Stomach (tissue), 9 donors: ENCODE data around the gene MS4A18. TPM values are rescaled to one million over a fixed set of nuclear protein-coding genes. Genes with fewer than 3 reads are reported as not detected.

ENCODE experiments used
- DNase-seq, 2 donors: peaks; one replicate each; pipeline versions ENCODE4 v3.0.0 to v3.0.0-alpha.2; 2013 to 2019
- H3K27ac ChIP-seq, 5 donors: fragments of 200-600 bp in 4 of 5; sonication (generic) in 4 of 5; one replicate each; pipeline ENCODE4 v1.5.1; 2013 to 2019; ENCODE audit warnings: mild to moderate bottlenecking in 1 of 5, moderate library complexity in 1 of 5
- H3K27me3 ChIP-seq, 3 donors: fragments of 200-600 bp; sonication (generic); one replicate each; pipeline ENCODE4 v1.5.1; 2017 to 2019; ENCODE audit warnings: mixed run types in 1 of 3
- H3K36me3 ChIP-seq, 4 donors: fragments of 200-600 bp; sonication (generic); 1 replicate in 3 of 4; 2 replicates in 1 of 4; pipeline ENCODE4 v1.5.1; 2016 to 2019
- H3K4me1 ChIP-seq, 4 donors: fragments of 200-600 bp; sonication (generic); one replicate each; pipeline ENCODE4 v1.5.1; 2016 to 2019
- H3K4me3 ChIP-seq, 4 donors: fragments of 200-600 bp; sonication (generic) in 3 of 4; one replicate each; pipeline ENCODE4 v1.5.1; 2016 to 2019; ENCODE audit warnings: mild to moderate bottlenecking in 1 of 4
- H3K9me3 ChIP-seq, 4 donors: fragments of 200-600 bp; sonication (generic); one replicate each; pipeline ENCODE4 v1.5.1; 2016 to 2019
- EP300 ChIP-seq: sonication (generic); formaldehyde crosslinking; IDR thresholded peaks from one replicate; pipeline ENCODE4 v1.6.1; 2017; ENCODE audit warnings: antibody characterized with exemption
- POLR2A ChIP-seq, 4 donors: fragments of 450-650 bp; IDR thresholded peaks; one replicate each; pipeline ENCODE4 v1.6.1; 2016; ENCODE audit warnings: antibody characterized with exemption in 4 of 4, control low read depth in 2 of 4, mild to moderate bottlenecking in 1 of 4, moderate library complexity in 1 of 4
- POLR2AphosphoS5 ChIP-seq, 3 donors: sonication (generic); formaldehyde crosslinking; IDR thresholded peaks; one replicate each; pipeline ENCODE4 v1.6.1; 2016; ENCODE audit warnings: antibody characterized with exemption in 3 of 3
- WGBS, 5 donors: extraction: QIAGEN DNeasy Blood & Tissue Kit in 3 of 5; methylation state at CpG; one replicate each; pipeline versions ENCODE4 v1.1.5 to v1.1.7; 2013 to 2018; 5-methylcytosine and 5-hydroxymethylcytosine counted together
- intact Hi-C: fragments of 100-400 bp; cut with DNase I; formaldehyde crosslinking; loops from one replicate; pipeline ENCODE4 v1.15.1; 2023; ENCODE audit warnings: low total_unique reads
- polyA plus RNA-seq, 3 donors: library from polyadenylated mRNA; stranded (reverse); fragments of 200-250 nt; gene quantifications; one replicate each; pipeline ENCODE4 v1.2.3, GENCODE V29; 2013
- total RNA-seq, 5 donors: library from RNA; depleted of rRNA; stranded (reverse); fragments of >200 nt; gene quantifications; one replicate each; pipeline versions ENCODE4 v1.1.0 to v1.2.3, GENCODE V29; 2014 to 2016
- TF ChIP-seq, protein P1 (sequence below), 7 experiments: fragments of 450-650 bp in 4 of 7; fragments of 200-600 bp in 3 of 7; sonication (generic) in 3 of 7; IDR thresholded peaks; one replicate each; pipeline ENCODE4 v1.5.1; 2016 to 2019; ENCODE audit warnings: antibody characterized with exemption in 7 of 7, control low read depth in 2 of 7, mild to moderate bottlenecking in 1 of 7
- donor health status: healthy with polysubstance abuse.
- donor health status: Bipolar disorder and iron deficiency.
- donor health status: healthy.

Gene MS4A18
- total and polyA plus RNA-seq, 8 donors = 0.19 TPM; not detected in 7

DNA sequence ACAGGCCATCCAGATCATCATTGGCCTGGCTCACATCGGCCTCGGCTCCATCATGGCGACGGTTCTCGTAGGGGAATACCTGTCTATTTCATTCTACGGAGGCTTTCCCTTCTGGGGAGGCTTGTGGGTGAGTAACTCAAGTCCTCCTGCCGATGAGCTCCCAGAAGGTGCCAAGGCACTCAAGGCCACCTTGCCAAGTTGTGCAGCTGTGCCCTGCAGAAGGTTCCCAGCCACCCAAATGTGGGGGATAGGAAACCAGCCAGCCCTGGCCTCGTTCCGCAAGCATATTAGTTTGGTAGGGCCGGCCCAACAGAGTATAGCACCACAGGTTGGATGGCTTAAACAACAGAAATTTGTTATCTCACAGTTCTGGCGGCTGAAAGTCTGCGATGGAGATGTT is 21.1 kb upstream of the MS4A18 start:
- TF ChIP-seq EP300 = no peak
- TF ChIP-seq POLR2A (IDR thresholded peaks at IDR 0.05) = no peak
- TF ChIP-seq, protein P1, sequence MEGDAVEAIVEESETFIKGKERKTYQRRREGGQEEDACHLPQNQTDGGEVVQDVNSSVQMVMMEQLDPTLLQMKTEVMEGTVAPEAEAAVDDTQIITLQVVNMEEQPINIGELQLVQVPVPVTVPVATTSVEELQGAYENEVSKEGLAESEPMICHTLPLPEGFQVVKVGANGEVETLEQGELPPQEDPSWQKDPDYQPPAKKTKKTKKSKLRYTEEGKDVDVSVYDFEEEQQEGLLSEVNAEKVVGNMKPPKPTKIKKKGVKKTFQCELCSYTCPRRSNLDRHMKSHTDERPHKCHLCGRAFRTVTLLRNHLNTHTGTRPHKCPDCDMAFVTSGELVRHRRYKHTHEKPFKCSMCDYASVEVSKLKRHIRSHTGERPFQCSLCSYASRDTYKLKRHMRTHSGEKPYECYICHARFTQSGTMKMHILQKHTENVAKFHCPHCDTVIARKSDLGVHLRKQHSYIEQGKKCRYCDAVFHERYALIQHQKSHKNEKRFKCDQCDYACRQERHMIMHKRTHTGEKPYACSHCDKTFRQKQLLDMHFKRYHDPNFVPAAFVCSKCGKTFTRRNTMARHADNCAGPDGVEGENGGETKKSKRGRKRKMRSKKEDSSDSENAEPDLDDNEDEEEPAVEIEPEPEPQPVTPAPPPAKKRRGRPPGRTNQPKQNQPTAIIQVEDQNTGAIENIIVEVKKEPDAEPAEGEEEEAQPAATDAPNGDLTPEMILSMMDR (IDR thresholded peaks at IDR 0.05) = no peak
- TF ChIP-seq POLR2AphosphoS5 (IDR thresholded peaks at IDR 0.05) = no peak
- DNase-seq = no peak
- Histone ChIP-seq H3K4me1 (peaks cover 0 to 18% (median 13%) of the 10 kb centered on the region in 4 donors), H3K27me3 (no peaks in the 10 kb centered on the region), H3K27ac (no peak overlapping the region), H3K9me3 (no peaks in the 10 kb centered on the region), H3K4me3 (no peak overlapping the region), H3K36me3 (no peaks in the 10 kb centered on the region)
- WGBS, 5 donors = 91 to 94% (median 92%) methylated on average over 12 of the region's 12 CpGs
- intact Hi-C loops = no loop called here

DNA sequence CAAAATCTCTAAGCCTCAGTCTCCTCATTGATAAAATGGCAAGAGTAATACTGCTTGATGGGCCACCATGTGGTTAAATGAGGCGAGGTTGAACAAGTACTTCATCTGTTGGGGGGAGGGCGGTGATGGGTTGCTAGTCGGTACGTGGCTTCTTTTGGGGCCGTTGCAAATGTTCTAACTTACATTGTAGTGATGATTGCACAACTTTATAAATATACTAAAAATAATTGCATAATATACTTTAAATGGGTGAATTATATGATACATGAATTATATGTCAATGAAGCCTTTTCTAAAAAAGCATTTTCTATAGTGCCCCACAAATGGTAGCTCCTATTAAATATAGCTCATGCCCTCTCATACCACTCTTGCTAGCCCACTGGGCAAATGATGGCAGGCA is 18.6 kb upstream of the MS4A18 start:
- Histone ChIP-seq H3K4me3 (no peak overlapping the region), H3K4me1 (peaks cover 0 to 10% (median 5%) of the 10 kb centered on the region in 4 donors), H3K9me3 (no peaks in the 10 kb centered on the region), H3K27ac (no peak overlapping the region), H3K27me3 (no peaks in the 10 kb centered on the region), H3K36me3 (no peaks in the 10 kb centered on the region)
- intact Hi-C loops = no loop called here
- 81 to 91% (median 88%) methylated on average over 5 of the region's 5 CpGs for WGBS, 5 donors
- TF ChIP-seq POLR2AphosphoS5 (IDR thresholded peaks at IDR 0.05) (no peak), POLR2A (IDR thresholded peaks at IDR 0.05) (no peak), EP300 (no peak)
- TF ChIP-seq, protein P1 (IDR thresholded peaks at IDR 0.05) = no peak
- DNase-seq = no peak

DNA sequence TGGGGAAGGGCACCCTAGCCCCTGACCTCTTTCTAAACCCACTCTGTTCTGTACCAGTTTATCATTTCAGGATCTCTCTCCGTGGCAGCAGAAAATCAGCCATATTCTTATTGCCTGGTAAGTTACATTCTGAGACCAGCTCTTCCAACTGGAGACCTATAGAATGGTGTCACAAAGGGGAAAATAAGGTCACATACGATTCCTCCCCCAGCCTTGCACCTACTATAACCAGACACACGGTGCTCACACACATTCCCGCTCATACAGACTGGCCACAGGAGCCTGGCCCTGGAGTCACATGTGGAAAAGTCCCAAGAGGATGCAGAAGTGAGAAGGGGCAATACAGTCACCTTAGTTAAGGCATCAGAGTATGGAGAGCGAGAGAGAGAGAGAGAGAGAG is 17.6 kb upstream of the MS4A18 start:
- no peak overlapping the region for H3K4me3 ChIP-seq
- H3K27ac ChIP-seq = no peak overlapping the region
- intact Hi-C loops = no loop called here
- no peak for DNase-seq
- H3K9me3 ChIP-seq = no peaks in the 10 kb centered on the region
- no peaks in the 10 kb centered on the region for H3K4me1 ChIP-seq
- H3K27me3 ChIP-seq = no peaks in the 10 kb centered on the region
- no peaks in the 10 kb centered on the region for H3K36me3 ChIP-seq
- 78 to 89% (median 81%) methylated on average over 5 of the region's 5 CpGs for WGBS, 5 donors
- no peak for TF ChIP-seq POLR2AphosphoS5 (IDR thresholded peaks at IDR 0.05)
- TF ChIP-seq POLR2A (IDR thresholded peaks at IDR 0.05) = no peak
- TF ChIP-seq EP300 = no peak
- TF ChIP-seq, protein P1 (IDR thresholded peaks at IDR 0.05) = no peak

DNA sequence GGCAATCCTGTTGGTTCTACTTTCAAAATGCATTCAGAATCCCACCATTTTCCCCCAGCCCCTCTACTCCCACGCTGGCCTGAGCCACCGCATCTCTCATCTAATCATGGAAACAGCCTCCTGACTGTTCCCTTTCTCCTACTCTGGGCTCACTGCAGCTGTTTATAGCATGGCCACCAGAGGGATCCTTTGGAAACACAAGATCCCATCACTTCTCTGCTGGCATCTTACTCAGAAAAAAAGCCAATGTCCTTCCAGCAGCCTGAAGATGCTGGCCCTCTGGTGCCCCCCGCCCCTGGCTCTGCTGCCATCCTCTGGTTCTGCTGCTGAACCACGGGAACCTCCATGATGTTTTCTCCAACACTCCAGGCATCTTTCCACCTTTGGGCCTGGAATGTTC is 14.0 kb upstream of the MS4A18 start:
- DNase-seq = no peak
- no peaks in the 10 kb centered on the region for H3K27me3 ChIP-seq
- no peak overlapping the region for H3K27ac ChIP-seq
- H3K4me1 ChIP-seq = no peaks in the 10 kb centered on the region
- intact Hi-C loops = no loop called here
- TF ChIP-seq POLR2AphosphoS5 (IDR thresholded peaks at IDR 0.05) (no peak), POLR2A (IDR thresholded peaks at IDR 0.05) (no peak), EP300 (no peak)
- TF ChIP-seq, protein P1 (IDR thresholded peaks at IDR 0.05) = no peak
- H3K36me3 ChIP-seq = no peaks in the 10 kb centered on the region
- H3K4me3 ChIP-seq = no peak overlapping the region
- WGBS, 5 donors = 66 to 80% (median 74%) methylated on average over 4 of the region's 4 CpGs
- H3K9me3 ChIP-seq = no peaks in the 10 kb centered on the region
